HG03432 (cell line): ENCODE data around the gene XIRP1.
"Not testable (repeated sequence)": the region's sequence is repeated elsewhere in the genome, so short reads cannot be mapped to it uniquely, and the experiment has no call there.

Source experiments
- ATAC-seq: cut with Tn5 transposase; IDR thresholded peaks from one replicate; pipeline ENCODE4 v1.9.1; 2021; ENCODE audit warnings: mild to moderate bottlenecking, moderate library complexity; ENCODE audit not compliant: unreplicated experiment

XIRP1 gene

DNA sequence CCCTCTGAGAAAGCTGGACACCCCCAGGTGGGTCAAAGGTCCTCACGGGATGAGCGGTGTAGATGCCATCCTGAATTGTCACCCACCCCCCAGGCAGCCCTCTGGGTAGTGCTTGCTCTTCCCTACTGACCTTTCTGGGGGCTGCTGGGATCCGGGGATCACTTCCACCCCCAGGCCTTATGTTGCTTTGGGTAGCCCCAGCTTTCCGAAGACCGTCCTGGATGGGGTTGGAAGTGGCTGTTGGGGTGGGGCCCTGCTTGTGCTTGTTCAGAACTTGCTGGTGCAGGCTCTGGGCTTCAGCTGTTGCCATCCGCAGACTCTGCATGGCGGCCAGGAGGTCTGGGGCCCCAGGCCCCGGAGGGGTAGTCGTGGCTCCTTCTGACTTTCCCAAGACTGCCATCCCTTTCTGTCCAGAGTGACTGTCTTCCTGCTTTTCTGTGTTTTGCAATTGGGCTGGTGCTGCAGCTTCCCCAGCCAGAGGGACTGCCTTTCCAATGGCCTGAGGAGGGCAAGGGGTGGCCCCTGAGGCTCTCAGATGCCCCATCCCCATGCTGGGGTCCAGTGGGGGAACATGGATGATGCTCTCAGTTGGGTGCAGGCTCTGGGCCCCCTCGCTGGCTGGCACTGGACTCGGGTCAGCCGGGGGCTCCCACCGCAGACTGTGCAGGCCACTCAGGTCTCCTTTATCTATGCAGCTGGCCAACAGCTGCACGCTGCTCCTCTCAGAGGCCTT lies 6.3 kb downstream of the XIRP1 start:
- ATAC-seq, result no peak

DNA sequence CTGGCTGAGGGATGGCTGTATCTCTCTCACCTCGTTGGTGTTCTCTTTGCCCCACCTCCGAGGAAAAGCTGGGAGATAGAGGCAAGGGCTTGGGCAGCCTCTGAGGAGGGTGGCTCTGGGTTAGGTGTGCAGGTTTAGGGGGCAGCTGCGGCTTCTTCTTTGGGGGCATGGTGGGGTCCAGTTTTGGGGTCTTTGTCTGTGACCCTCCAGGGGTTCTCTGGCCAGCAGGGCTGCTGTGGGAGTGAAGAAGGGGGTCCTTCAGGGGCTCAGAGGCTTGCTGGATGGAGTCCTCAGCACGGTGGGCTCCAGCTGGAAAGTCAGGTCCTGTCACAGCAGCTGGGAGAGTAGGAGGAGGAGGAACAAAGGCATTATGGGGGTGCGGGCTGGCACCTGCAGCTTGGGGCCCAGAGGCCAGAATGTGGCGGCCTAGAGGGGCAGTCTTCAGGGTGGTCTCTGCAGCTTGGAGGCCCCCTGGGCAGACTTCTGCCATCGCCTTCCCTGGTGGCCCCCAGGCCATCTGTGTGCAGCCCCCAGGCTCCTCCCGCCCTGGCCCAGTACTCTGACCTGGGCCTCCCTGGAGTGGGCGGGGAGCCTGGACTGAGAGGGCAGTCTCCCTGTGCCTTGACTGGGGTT lies 7.0 kb downstream of the XIRP1 start:
- no peak for ATAC-seq

DNA sequence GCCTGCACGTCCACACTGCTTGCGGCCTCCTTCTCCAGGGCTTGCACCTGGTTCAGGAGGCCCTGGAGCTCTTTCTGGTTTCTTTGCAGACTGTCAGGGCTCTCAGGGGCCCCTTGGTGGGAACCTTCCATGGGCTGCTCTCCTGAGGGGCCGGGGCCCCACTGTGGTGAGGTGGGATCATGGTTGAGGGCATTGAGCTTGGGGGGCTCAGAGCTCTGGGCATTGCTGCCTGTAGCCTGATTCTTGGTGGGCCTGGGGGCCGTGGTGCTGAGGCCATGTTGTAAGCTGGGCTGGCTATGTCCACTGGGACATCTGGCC lies 7.5 kb downstream of the XIRP1 start:
- ATAC-seq, result no peak

DNA sequence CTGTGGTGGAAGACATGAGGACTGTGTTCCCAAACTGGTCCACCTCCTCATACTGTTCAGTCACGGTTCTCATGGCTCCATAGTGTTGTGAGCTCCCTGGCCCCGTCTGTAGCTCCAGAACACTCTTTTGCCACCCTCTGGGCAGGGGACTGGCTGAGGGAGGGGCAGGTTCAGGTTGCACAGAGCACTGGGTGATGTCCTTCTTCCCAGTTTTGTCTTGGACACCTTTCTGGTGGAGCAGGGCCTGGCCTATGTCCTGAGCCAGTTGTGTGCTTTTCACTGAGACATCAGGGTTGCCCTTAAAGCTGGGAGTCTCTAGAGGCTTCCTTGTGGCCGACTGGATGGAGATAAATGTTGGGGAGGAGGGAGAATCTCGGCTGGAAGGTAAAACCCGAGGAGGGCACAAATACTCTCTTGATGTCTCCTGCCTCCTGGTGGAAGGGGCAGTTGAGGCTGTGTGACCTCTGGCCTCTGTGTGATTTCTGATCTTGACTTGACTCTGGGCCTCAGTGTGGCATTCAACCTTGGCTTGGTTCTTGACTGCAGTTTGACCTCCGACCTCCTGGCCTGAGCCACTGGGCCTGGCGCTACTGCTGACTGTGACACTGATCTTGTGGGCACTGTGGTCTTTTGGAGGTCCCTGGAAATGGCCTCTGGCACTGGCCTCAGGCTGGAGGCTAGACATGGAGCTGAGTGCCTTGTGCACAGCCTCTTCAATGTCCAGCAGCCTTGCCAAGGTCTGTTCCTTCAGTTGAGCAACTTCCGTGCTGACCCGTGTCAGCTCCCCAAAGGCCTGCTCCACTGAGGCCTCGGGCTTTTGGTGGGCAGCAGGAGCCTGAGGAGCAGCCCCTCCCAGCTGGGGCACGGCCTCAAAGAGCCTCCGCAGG lies 8.1 kb downstream of the XIRP1 start:
- ATAC-seq, result no peak

- no peak for ATAC-seq
Measured at GRCh38 chr3:39183211-39184080, 8.9 kb downstream of the XIRP1 start.

DNA sequence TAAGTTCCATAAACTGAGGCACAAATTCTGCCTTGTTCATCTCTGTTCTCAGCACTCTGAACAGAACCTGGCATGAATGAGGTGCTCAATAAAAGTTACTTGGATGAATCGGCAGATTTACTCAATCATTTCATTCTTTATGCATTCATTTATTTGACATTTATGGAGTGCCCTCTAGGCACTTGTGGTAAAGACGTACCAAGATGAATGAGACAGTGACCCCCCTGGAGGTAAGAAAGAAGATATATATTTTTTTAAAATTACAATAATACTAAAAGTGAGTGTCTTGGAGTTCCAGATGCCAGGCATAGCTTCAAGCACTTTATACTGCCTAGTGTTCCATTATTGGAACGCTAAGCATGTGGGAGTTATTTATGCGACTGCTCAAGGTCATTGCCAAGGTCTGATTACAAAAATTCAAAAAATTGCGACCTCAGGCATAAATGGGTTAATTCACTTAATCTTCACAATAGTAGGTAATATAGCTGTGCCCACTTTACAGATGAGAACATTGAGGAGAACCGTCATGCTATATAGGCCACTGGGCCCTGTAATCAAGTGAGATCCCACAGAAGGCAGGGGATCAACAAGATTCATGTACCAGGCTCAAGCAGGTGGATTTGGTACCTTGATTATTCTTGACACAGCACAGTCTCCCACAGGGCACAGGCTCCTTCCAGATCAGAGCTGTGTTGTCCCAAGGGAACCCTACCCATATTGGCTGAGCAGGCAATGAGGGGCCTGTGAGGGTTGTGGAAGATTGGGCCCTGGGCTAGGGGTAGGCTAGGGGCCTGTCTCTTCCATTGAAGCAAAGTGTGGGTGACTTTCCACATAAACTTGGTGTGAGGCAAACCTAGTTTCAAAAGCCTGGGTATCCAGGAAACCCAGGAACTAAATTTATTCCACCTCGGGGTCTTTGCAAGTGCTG lies 10.7 kb downstream of the XIRP1 start:
- ATAC-seq, result no peak

DNA sequence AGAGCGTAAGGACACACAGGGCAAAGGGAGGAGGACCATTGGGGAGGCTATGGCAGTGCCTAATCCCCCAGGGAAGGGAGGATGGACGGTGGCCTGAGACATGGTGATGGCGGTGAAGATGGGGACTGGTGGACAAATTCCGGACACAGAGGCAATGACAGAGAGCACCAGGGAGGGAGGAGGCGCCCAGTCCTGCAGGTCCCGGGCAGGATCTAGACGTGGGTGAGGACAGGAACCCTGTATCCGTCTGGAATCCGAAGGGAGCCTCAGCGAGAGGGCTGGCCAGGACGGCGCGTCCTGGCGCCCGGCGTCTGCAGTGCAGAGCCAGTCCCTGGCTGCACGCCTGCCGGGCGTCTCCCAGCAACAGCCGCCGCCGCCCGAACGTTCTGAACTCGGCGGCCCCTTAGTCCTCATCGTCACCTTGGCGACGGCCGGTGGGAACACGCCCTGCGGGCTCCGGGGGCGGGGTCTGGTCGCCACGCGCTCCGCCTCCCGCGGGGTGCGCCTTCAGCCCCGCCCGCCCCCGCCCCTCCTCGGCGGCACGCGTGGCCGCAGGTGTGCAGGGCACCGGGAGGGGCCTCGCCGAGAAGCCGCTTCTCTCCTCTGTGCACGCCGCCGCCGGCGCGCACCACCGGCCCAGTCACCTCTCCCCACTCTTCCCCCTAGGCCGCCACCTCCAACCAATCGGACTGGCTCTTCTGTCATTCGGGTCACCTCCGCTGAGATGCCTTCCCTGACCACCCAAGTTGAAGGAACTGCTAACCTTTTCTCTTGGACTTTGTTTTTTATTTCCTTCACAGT lies 11.6 kb downstream of the XIRP1 start:
- peak; percentile 95 for ATAC-seq

GRCh38 chr3:39180183-39180545 lies 12.2 kb downstream of the XIRP1 start:
- no peak for ATAC-seq

DNA sequence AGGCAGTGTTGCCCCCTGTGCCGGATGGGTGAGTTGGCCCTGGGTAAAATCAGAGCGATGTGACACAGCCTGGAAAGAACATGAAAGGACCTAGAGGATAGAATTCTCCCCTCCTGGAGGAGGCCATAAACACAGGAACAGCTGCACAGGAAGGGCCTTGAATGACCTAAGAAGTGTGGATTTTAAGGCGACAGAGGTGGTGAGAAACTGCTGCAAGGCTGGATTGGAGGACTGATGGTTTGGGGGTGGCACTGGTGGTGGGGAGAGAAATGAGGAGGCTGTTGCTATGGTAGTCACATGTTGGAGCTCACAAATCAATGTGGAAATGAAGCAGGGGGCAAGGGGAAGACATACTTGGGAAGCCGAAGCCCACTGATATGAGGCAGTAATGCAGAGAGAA lies 13.8 kb downstream of the XIRP1 start:
- no peak for ATAC-seq

- ATAC-seq, result peak; percentile 44
Measured at GRCh38 chr3:39177708-39178332, 14.6 kb downstream of the XIRP1 start.

- no peak for ATAC-seq
Measured at GRCh38 chr3:39176025-39176714, 16.2 kb downstream of the XIRP1 start.

- ATAC-seq, result no peak
Measured at GRCh38 chr3:39173318-39174125, 18.9 kb downstream of the XIRP1 start.

DNA sequence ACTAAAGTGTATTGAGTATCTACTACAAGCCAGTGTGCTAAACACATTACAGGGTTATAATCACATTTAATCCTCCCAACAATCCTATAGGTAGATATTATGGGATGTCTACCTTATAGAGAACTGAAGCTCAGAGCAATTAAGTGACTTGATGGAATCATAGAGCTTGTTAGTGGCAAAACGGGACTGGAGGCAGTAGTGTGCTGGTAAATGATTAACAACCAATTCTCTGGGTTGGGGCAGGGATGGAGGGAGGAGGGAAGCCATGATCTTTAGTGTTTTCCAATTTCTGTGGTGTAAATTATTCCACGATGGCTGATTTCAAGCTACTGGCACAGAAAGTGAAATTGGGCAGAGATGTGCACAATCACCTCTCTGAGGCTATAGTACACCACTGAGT lies 20.5 kb downstream of the XIRP1 start:
- no peak for ATAC-seq

DNA sequence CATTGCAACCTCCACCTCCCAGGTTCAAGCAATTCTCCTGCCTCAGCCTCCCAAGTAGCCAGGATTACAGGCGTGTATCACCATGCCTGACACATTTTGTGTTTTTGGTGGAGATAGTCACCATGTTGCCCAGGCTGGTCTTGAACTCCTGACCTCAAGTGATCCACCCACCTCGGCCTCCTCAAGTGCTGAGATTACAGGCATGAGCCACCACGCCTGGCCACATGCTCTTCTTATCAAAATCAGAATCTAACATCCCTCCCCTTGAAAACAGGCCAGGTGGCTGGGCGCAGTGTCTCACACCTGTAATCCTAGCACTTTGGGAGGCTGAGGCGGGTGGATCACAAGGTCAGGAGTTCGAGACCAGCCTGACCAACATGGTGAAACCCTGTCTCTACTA lies 21.5 kb downstream of the XIRP1 start:
- ATAC-seq, result not testable (repeated sequence)

DNA sequence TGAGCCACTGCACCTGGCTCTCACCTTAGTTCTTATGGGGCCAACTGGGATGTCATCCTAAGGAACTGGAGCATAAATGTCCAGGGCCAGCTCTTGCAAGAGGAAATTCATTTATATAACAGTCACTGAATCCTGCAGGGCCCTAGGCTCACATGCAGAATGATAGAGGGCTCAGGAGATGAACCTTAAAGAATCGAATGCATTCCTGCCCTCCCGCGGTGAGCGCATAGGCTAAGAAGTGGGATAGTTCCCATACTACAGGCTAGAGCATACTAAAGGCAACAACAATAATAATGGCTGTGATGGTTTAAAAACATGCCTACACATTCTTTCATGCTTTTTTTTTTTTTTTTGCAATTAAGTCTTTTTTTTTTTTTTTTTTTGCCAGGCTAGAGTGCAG lies 21.9 kb downstream of the XIRP1 start:
- ATAC-seq, result no peak

DNA sequence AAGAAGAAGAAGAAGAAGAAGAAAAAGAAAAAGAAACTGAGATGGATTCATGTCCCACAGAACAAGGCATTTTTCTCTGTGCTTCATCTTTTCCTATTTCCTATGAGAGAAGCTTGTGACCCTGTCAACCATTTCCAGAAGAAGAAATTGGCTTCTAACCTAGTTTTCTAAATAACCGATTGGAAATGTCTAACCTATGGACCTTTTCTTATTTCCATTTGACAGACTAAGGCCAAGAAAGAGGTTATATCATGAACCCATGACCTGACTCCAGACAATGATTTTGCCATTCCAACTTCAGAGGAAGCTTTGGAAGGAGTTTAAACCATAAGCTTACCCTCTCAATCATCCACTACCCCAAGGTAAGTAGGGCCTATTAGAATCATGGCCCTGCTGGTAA lies 22.7 kb downstream of the XIRP1 start:
- ATAC-seq, result no peak

GRCh38 chr3:39168156-39168780 lies 24.1 kb downstream of the XIRP1 start:
- ATAC-seq, result no peak
